K562 (cell line): ENCODE results near the gene LSM12. TPM values are rescaled to one million over a fixed set of nuclear protein-coding genes. Genes with fewer than 3 reads are reported as not detected.

Experiments used
- ARID3A ChIP-seq: IDR thresholded peaks from 2 replicates; pipeline ENCODE4 v1.6.1; 2012; ENCODE audit warnings: low read depth, low read length, improper control_type of control experiment, borderline replicate concordance
- BACH1 ChIP-seq: fragments of 200-800 bp; sonication (Bioruptor generic); IDR thresholded peaks from 2 replicates; pipeline ENCODE4 v1.6.1; 2016; ENCODE audit warnings: missing genetic modification characterization, missing compliant biosample characterization
- CBX1 ChIP-seq: sonication (generic); IDR thresholded peaks from 2 replicates; pipeline ENCODE4 v1.6.1; 2016; ENCODE audit warnings: antibody characterized with exemption, low read depth, mild to moderate bottlenecking
- EGR1 ChIP-seq: fragments of 450-650 bp; conservative IDR thresholded peaks from 2 replicates; pipeline ENCODE4 v1.6.1; 2017; ENCODE audit warnings: mild to moderate bottlenecking
- ELF1 ChIP-seq: fragments of 200-800 bp; sonication (Bioruptor generic); IDR thresholded peaks from 2 replicates; pipeline ENCODE4 v1.6.1; 2016; ENCODE audit warnings: missing genetic modification characterization, missing compliant biosample characterization
- GATA2 ChIP-seq: sonication (generic); formaldehyde crosslinking; IDR thresholded peaks from 2 replicates; pipeline ENCODE4 v1.4.0; 2020; ENCODE audit warnings: mild to moderate bottlenecking, missing genetic modification reagents
- HNRNPH1 ChIP-seq: fragments of 200-400 bp; formaldehyde crosslinking; optimal IDR thresholded peaks from 2 replicates; pipeline ENCODE3; 2017; ENCODE audit warnings: low read depth, mild to moderate bottlenecking, low read length, moderate library complexity
- KHSRP ChIP-seq: fragments of 450-650 bp; IDR thresholded peaks from 2 replicates; pipeline ENCODE4 v1.6.1; 2017
- L3MBTL2 ChIP-seq: fragments of 450-650 bp; IDR thresholded peaks from 2 replicates; pipeline ENCODE4 v1.6.1; 2016; ENCODE audit warnings: mild to moderate bottlenecking, moderate library complexity
- MCM2 ChIP-seq: fragments of 450-650 bp; IDR thresholded peaks from 2 replicates; pipeline ENCODE4 v1.6.1; 2017; ENCODE audit warnings: low read depth, mild to moderate bottlenecking
- NFATC3 ChIP-seq: fragments of 450-650 bp; IDR thresholded peaks from 2 replicates; pipeline ENCODE4 v1.6.1; 2017; ENCODE audit warnings: mild to moderate bottlenecking
- NFIC ChIP-seq: fragments of 450-650 bp; IDR thresholded peaks from 2 replicates; pipeline ENCODE4 v1.6.1; 2017; ENCODE audit warnings: mild to moderate bottlenecking, inconsistent platforms
- PCBP1 ChIP-seq: fragments of 200-400 bp; formaldehyde crosslinking; IDR thresholded peaks from 2 replicates; pipeline ENCODE4 v1.6.1; 2018; ENCODE audit warnings: mild to moderate bottlenecking, low read depth, low read length; ENCODE audit not compliant: poor library complexity, severe bottlenecking
- RBFOX2 ChIP-seq: fragments of 200-400 bp; formaldehyde crosslinking; IDR thresholded peaks from 2 replicates; pipeline ENCODE4 v1.6.1; 2017; ENCODE audit warnings: low read depth, mild to moderate bottlenecking, low read length, moderate library complexity
- SNIP1 ChIP-seq: fragments of 450-650 bp; IDR thresholded peaks from 2 replicates; pipeline ENCODE4 v1.7.1; 2017; ENCODE audit warnings: low read depth, mild to moderate bottlenecking
- SOX6 ChIP-seq: fragments of 450-650 bp; IDR thresholded peaks from 2 replicates; pipeline ENCODE4 v1.6.1; 2014; ENCODE audit warnings: mild to moderate bottlenecking
- THRB ChIP-seq: fragments of 450-650 bp; formaldehyde crosslinking; conservative IDR thresholded peaks from 2 replicates; pipeline ENCODE4 v1.4.0; 2022; ENCODE audit warnings: mild to moderate bottlenecking, missing genetic modification characterization
- ZNF274 ChIP-seq: IDR thresholded peaks from 2 replicates; pipeline ENCODE4 v1.6.1; 2011; ENCODE audit warnings: low read depth, mild to moderate bottlenecking, low read length, moderate library complexity, borderline replicate concordance
- ZNF316 ChIP-seq: fragments of 450-650 bp; IDR thresholded peaks from 2 replicates; pipeline ENCODE4 v1.6.1; 2016
- polyA plus RNA-seq, 8 experiments: library from polyadenylated mRNA; depleted of rRNA in 4 of 8; stranded (reverse) in 5 of 8; unstranded in 3 of 8; fragments of >200 nt; fragmentation: Nextera tagmentation in 2 of 8; fragmentation: Illumina TruSeq in 1 of 8; extraction: Ambion mirVana in 2 of 8; extraction: Trizol in 1 of 8; gene quantifications; 2 replicates each; pipeline versions ENCODE4 v1.2.1 to v1.2.3, GENCODE V29; 2011 to 2014; ENCODE audit warnings: inconsistent platforms in 1 of 8, missing spikeins in 1 of 8
- total RNA-seq, 7 experiments: library from RNA; depleted of rRNA in 6 of 7; stranded (reverse); fragments of >200 nt in 6 of 7; fragmentation: Illumina TruSeq in 2 of 7; extraction: Trizol in 2 of 7; gene quantifications; 2 replicates each; pipeline versions ENCODE4 v1.2.1 to v1.2.3, GENCODE V29; 2011 to 2021; ENCODE audit warnings: low replicate concordance in 1 of 7
- TF ChIP-seq, protein P1 (sequence below): fragments of 450-650 bp; IDR thresholded peaks from 2 replicates; pipeline ENCODE4 v1.7.1; 2018; ENCODE audit warnings: mild to moderate bottlenecking, low read depth; ENCODE audit not compliant: partially characterized antibody
- TF ChIP-seq, protein P2 (sequence below), 3 experiments: IDR thresholded peaks in 2 of 3; conservative IDR thresholded peaks in 1 of 3; 2 replicates each; pipeline ENCODE4 v1.5.1; 2011 to 2012; ENCODE audit warnings: low read length in 3 of 3, mild to moderate bottlenecking in 3 of 3, control low read depth in 2 of 3, improper control_type of control experiment in 1 of 3, inconsistent platforms in 1 of 3, low read depth in 1 of 3, mixed read lengths in 1 of 3, moderate library complexity in 1 of 3; ENCODE audit not compliant: insufficient read depth in 2 of 3
- TF ChIP-seq, protein P3 (sequence below): fragments of 450-650 bp; formaldehyde crosslinking; IDR thresholded peaks from 2 replicates; pipeline ENCODE4 v1.4.0; 2020; ENCODE audit warnings: mild to moderate bottlenecking, moderate library complexity

Gene LSM12
- total and polyA plus RNA-seq, 9 of the 15 experiments (the other 6 are each of a cell fraction or from before 2014, with no cell fraction given), result 53.0 to 258 (median 89.3) TPM

DNA sequence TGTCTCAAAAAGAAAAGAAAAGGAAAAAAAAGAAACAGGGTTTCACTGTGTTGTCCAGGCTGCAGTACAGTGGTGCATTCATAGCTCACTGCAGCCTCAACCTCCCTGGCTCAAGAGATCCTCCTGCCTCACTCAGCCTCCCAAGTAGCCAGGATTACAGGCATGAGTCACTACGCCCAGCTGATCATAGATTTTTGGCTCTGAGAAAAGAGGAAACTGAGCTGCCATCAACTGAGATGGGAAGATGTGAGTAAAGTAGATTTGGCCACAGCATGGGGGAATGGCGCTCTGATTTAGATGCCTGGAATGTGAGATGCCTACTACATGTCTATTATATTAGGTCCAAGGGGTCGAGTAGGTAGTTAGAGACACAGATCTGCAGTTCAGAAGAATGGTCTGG lies 67.9 kb downstream of the LSM12 start (continued):
- no peak for TF ChIP-seq KHSRP
- TF ChIP-seq EGR1, result no peak
- TF ChIP-seq RBFOX2, result no peak
- TF ChIP-seq ELF1 (tag), result no peak
- TF ChIP-seq THRB (CRISPR knock-in tag), result no peak
- no peak for TF ChIP-seq BACH1
- no peak for TF ChIP-seq NFATC3
- TF ChIP-seq, protein P1, sequence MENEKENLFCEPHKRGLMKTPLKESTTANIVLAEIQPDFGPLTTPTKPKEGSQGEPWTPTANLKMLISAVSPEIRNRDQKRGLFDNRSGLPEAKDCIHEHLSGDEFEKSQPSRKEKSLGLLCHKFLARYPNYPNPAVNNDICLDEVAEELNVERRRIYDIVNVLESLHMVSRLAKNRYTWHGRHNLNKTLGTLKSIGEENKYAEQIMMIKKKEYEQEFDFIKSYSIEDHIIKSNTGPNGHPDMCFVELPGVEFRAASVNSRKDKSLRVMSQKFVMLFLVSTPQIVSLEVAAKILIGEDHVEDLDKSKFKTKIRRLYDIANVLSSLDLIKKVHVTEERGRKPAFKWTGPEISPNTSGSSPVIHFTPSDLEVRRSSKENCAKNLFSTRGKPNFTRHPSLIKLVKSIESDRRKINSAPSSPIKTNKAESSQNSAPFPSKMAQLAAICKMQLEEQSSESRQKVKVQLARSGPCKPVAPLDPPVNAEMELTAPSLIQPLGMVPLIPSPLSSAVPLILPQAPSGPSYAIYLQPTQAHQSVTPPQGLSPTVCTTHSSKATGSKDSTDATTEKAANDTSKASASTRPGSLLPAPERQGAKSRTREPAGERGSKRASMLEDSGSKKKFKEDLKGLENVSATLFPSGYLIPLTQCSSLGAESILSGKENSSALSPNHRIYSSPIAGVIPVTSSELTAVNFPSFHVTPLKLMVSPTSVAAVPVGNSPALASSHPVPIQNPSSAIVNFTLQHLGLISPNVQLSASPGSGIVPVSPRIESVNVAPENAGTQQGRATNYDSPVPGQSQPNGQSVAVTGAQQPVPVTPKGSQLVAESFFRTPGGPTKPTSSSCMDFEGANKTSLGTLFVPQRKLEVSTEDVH, result no peak
- no peak for TF ChIP-seq SOX6
- TF ChIP-seq ARID3A, result no peak
- no peak for TF ChIP-seq ZNF274
- TF ChIP-seq SNIP1, result no peak
- TF ChIP-seq MCM2, result no peak
- no peak for TF ChIP-seq ZNF316
- no peak for TF ChIP-seq PCBP1
- TF ChIP-seq HNRNPH1, result no peak
- 0 out of 2 replicates have a peak, but pooled peaks have one; percentile 4 for TF ChIP-seq NFIC
- no peak for TF ChIP-seq CBX1
- no peak for TF ChIP-seq GATA2
- TF ChIP-seq, protein P2, sequence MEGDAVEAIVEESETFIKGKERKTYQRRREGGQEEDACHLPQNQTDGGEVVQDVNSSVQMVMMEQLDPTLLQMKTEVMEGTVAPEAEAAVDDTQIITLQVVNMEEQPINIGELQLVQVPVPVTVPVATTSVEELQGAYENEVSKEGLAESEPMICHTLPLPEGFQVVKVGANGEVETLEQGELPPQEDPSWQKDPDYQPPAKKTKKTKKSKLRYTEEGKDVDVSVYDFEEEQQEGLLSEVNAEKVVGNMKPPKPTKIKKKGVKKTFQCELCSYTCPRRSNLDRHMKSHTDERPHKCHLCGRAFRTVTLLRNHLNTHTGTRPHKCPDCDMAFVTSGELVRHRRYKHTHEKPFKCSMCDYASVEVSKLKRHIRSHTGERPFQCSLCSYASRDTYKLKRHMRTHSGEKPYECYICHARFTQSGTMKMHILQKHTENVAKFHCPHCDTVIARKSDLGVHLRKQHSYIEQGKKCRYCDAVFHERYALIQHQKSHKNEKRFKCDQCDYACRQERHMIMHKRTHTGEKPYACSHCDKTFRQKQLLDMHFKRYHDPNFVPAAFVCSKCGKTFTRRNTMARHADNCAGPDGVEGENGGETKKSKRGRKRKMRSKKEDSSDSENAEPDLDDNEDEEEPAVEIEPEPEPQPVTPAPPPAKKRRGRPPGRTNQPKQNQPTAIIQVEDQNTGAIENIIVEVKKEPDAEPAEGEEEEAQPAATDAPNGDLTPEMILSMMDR (IDR thresholded peaks at IDR 0.05 in 2 of 3, conservative IDR thresholded peaks at IDR 0.05 in 1 of 3; ENCODE audit: insufficient read depth in 2 of 3, low read depth in 1 of 3, low read length in 3 of 3), result no peak
- no peak for TF ChIP-seq L3MBTL2
- TF ChIP-seq, protein P3, sequence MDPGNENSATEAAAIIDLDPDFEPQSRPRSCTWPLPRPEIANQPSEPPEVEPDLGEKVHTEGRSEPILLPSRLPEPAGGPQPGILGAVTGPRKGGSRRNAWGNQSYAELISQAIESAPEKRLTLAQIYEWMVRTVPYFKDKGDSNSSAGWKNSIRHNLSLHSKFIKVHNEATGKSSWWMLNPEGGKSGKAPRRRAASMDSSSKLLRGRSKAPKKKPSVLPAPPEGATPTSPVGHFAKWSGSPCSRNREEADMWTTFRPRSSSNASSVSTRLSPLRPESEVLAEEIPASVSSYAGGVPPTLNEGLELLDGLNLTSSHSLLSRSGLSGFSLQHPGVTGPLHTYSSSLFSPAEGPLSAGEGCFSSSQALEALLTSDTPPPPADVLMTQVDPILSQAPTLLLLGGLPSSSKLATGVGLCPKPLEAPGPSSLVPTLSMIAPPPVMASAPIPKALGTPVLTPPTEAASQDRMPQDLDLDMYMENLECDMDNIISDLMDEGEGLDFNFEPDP (CRISPR knock-in tag), result no peak
